NB4 (cell line): ENCODE data around the gene CYP2A6.
"Not testable (repeated sequence)": the region's sequence is repeated elsewhere in the genome, so short reads cannot be mapped to it uniquely, and the experiment has no call there.

Experiments used
- CTCF ChIP-seq: IDR thresholded peaks from one replicate; pipeline ENCODE4 v1.5.1; 2012; ENCODE audit warnings: low read depth, low read length
- MAX ChIP-seq: IDR thresholded peaks from 2 replicates; pipeline ENCODE4 v1.6.1; 2011; ENCODE audit warnings: low read depth, low read length
- MYC ChIP-seq: IDR thresholded peaks from 2 replicates; pipeline ENCODE4 v1.6.1; 2011; ENCODE audit warnings: low read depth, low read length
- POLR2A ChIP-seq: IDR thresholded peaks from 2 replicates; pipeline ENCODE4 v1.6.1; 2011; ENCODE audit warnings: mild to moderate bottlenecking; ENCODE audit not compliant: insufficient read length; ENCODE audit errors: extremely low read depth

- TF ChIP-seq CTCF, POLR2A, MAX, MYC: not testable (repeated sequence)
Observed at GRCh38 chr19:40843653-40844052, 6.6 kb downstream of the CYP2A6 start.
